Hepatocyte (in vitro differentiated cells): Measurements from ENCODE around the gene SMG7. TPM values are rescaled to one million over a fixed set of nuclear protein-coding genes. Genes with fewer than 3 reads are reported as not detected.

Source experiments
- DNase-seq: peaks from one replicate; pipeline ENCODE4 v3.0.0-alpha.2; 2016; ENCODE audit warnings: low spot score
- H2AFZ ChIP-seq: fragments of 200-600 bp; sonication (generic); 2 replicates; pipeline ENCODE4 v1.6.0; 2016; ENCODE audit warnings: antibody characterized with exemption, mild to moderate bottlenecking
- H3K27ac ChIP-seq: fragments of 200-600 bp; sonication (generic); 2 replicates; pipeline ENCODE4 v1.5.1; 2016; ENCODE audit warnings: mild to moderate bottlenecking
- H3K27me3 ChIP-seq: fragments of 200-600 bp; sonication (generic); 2 replicates; pipeline ENCODE4 v1.6.1; 2016
- H3K36me3 ChIP-seq: fragments of 200-600 bp; sonication (generic); replicated peaks from 2 replicates; pipeline ENCODE4 v1.5.1; 2016; ENCODE audit warnings: low read depth; ENCODE audit not compliant: insufficient read depth
- H3K4me1 ChIP-seq: fragments of 200-600 bp; sonication (generic); 2 replicates; pipeline ENCODE4 v1.5.1; 2016; ENCODE audit warnings: mild to moderate bottlenecking, moderate library complexity; ENCODE audit not compliant: insufficient read depth
- H3K4me2 ChIP-seq: fragments of 200-600 bp; sonication (generic); 2 replicates; pipeline ENCODE4 v1.6.0; 2016
- H3K4me3 ChIP-seq: fragments of 200-600 bp; sonication (generic); 2 replicates; pipeline ENCODE4 v1.5.1; 2016; ENCODE audit warnings: mild to moderate bottlenecking
- H3K79me2 ChIP-seq: fragments of 200-600 bp; sonication (generic); 2 replicates; pipeline ENCODE4 v1.6.0; 2017; ENCODE audit warnings: mild to moderate bottlenecking
- H3K9me2 ChIP-seq: fragments of 200-600 bp; sonication (generic); replicated peaks from 2 replicates; pipeline ENCODE4 v1.6.0; 2017; ENCODE audit warnings: mild to moderate bottlenecking; ENCODE audit not compliant: insufficient read depth
- H3K9me3 ChIP-seq: fragments of 200-600 bp; sonication (generic); 2 replicates; pipeline ENCODE4 v1.5.1; 2016; ENCODE audit warnings: low read depth, mild to moderate bottlenecking
- H4K20me1 ChIP-seq: fragments of 200-600 bp; sonication (generic); 2 replicates; pipeline ENCODE4 v1.6.0; 2016; ENCODE audit warnings: mild to moderate bottlenecking; ENCODE audit not compliant: insufficient read depth, poor library complexity, severe bottlenecking
- CTCF ChIP-seq: fragments of 200-600 bp; sonication (generic); IDR thresholded peaks from 2 replicates; pipeline ENCODE4 v1.5.1; 2016; ENCODE audit warnings: antibody characterized with exemption, mild to moderate bottlenecking; ENCODE audit not compliant: poor library complexity
- EZH2 ChIP-seq: fragments of 200-600 bp; sonication (generic); IDR thresholded peaks from 2 replicates; pipeline ENCODE4 v1.6.1; 2016; ENCODE audit warnings: antibody characterized with exemption, mild to moderate bottlenecking, borderline replicate concordance
- EZH2phosphoT487 ChIP-seq: fragments of 200-600 bp; sonication (generic); IDR thresholded peaks from one replicate; pipeline ENCODE4 v1.6.1; 2018; ENCODE audit warnings: antibody characterized with exemption, mild to moderate bottlenecking, low read depth, moderate library complexity; ENCODE audit not compliant: unreplicated experiment, severe bottlenecking
- WGBS: methylation state at CpG from one replicate; pipeline ENCODE4 v1.1.6; 2016; ENCODE audit warnings: low lambda C conversion rate; ENCODE audit errors: missing lambda C conversion rate; 5-methylcytosine and 5-hydroxymethylcytosine counted together
- polyA plus RNA-seq: library from polyadenylated mRNA; unstranded; fragments of >200 nt; fragmentation: Nextera tagmentation; extraction: Ambion mirVana; gene quantifications from 2 replicates; pipeline ENCODE4 v1.2.1, GENCODE V29; 2016
- total RNA-seq: library from RNA; depleted of rRNA; stranded (reverse); fragments of >200 nt; gene quantifications from 2 replicates; pipeline ENCODE4 v1.2.3, GENCODE V29; 2014

The SMG7 gene
- total and polyA plus RNA-seq, 2 experiments from 2014 or later, result 28.1 to 39.5 TPM

GRCh38 chr1:183484254-183484653 lies 12.0 kb downstream of the SMG7 start:
- peaks cover 74% of the 10 kb centered on the region for H4K20me1 ChIP-seq
- H3K4me3 ChIP-seq, result no peak overlapping the region
- H3K4me2 ChIP-seq, result no peak overlapping the region
- H3K9me3 ChIP-seq, result no peaks in the 10 kb centered on the region
- no peak overlapping the region for H3K27ac ChIP-seq
- 74% methylated on average over 1 of the region's 1 CpG for WGBS
- H3K4me1 ChIP-seq, result peaks cover 10% of the 10 kb centered on the region
- no peaks in the 10 kb centered on the region for H3K36me3 ChIP-seq
- no peak for DNase-seq
- H3K79me2 ChIP-seq, result peaks cover 100% of the 10 kb centered on the region
- H3K9me2 ChIP-seq, result no peaks in the 10 kb centered on the region
- no peaks in the 10 kb centered on the region for H3K27me3 ChIP-seq
- TF ChIP-seq CTCF, result peak; percentile 26
- TF ChIP-seq EZH2, result no peak
- no peak for TF ChIP-seq EZH2phosphoT487
- H2AFZ ChIP-seq, result no peak overlapping the region

GRCh38 chr1:183484851-183485250 lies 12.6 kb downstream of the SMG7 start:
- H4K20me1 ChIP-seq, result peaks cover 70% of the 10 kb centered on the region
- H3K79me2 ChIP-seq, result peaks cover 100% of the 10 kb centered on the region
- 100% methylated on average over 1 of the region's 1 CpG for WGBS

GRCh38 chr1:183487674-183488442 lies 15.6 kb downstream of the SMG7 start:
- peaks cover 7% of the 10 kb centered on the region for H3K4me1 ChIP-seq

More at GRCh38 chr1:183484851-183485250, 12.6 kb downstream of the SMG7 start:
- Histone ChIP-seq H2AFZ (no peak overlapping the region), H3K4me1 (peaks cover 7% of the 10 kb centered on the region), H3K4me2 (no peak overlapping the region), H3K27me3 (no peaks in the 10 kb centered on the region), H3K27ac (no peak overlapping the region), H3K36me3 (no peaks in the 10 kb centered on the region), H3K4me3 (no peak overlapping the region), H3K9me3 (no peaks in the 10 kb centered on the region), H3K9me2 (no peaks in the 10 kb centered on the region)
- no peak for TF ChIP-seq EZH2phosphoT487
- no peak for TF ChIP-seq EZH2
- TF ChIP-seq CTCF, result no peak
- DNase-seq, result no peak

More at GRCh38 chr1:183487674-183488442, 15.6 kb downstream of the SMG7 start:
- H3K79me2 ChIP-seq, result peaks cover 95% of the 10 kb centered on the region
- peaks cover 59% of the 10 kb centered on the region for H4K20me1 ChIP-seq
- 89% methylated on average over 2 of the region's 2 CpGs for WGBS
- no peaks in the 10 kb centered on the region for H3K27me3 ChIP-seq
- no peak overlapping the region for H2AFZ ChIP-seq
- TF ChIP-seq EZH2phosphoT487 (no peak), CTCF (no peak), EZH2 (no peak)
- no peaks in the 10 kb centered on the region for H3K9me3 ChIP-seq
- no peaks in the 10 kb centered on the region for H3K36me3 ChIP-seq
- H3K9me2 ChIP-seq, result no peaks in the 10 kb centered on the region
- no peak overlapping the region for H3K4me3 ChIP-seq
- H3K27ac ChIP-seq, result no peak overlapping the region
- no peak for DNase-seq
- no peak overlapping the region for H3K4me2 ChIP-seq
